HCT116 (cell line): ENCODE data around the gene TMOD1.
"Not testable (repeated sequence)": the region's sequence is repeated elsewhere in the genome, so short reads cannot be mapped to it uniquely, and the experiment has no call there.

Experiments
- CEBPB ChIP-seq: IDR thresholded peaks from 2 replicates; pipeline ENCODE4 v1.6.1; 2012; ENCODE audit warnings: low read depth
- EZH2 ChIP-seq: fragments of 200-600 bp; sonication (generic); IDR thresholded peaks from 2 replicates; pipeline ENCODE4 v1.6.1; 2017; ENCODE audit warnings: antibody characterized with exemption, mixed run types
- EZH2phosphoT487 ChIP-seq: fragments of 200-600 bp; IDR thresholded peaks from 2 replicates; pipeline ENCODE4 v1.6.1; 2018; ENCODE audit warnings: antibody characterized with exemption, borderline replicate concordance
- POLR2A ChIP-seq: IDR thresholded peaks from 2 replicates; pipeline ENCODE4 v1.7.0; 2011; ENCODE audit warnings: borderline replicate concordance; ENCODE audit not compliant: insufficient read depth, insufficient read length; ENCODE audit errors: extremely low read depth
- POLR2AphosphoS5 ChIP-seq: IDR thresholded peaks from 2 replicates; pipeline ENCODE4 v1.6.1; 2011; ENCODE audit warnings: mild to moderate bottlenecking, low read depth, low read length, moderate library complexity
- RAD21 ChIP-seq: IDR thresholded peaks from 2 replicates; pipeline ENCODE4 v1.6.1; 2012; ENCODE audit warnings: low read depth, mild to moderate bottlenecking
- TF ChIP-seq, protein P1 (sequence below): IDR thresholded peaks from 2 replicates; pipeline ENCODE4 v1.6.1; 2012
- TF ChIP-seq, protein P2 (sequence below): IDR thresholded peaks from 2 replicates; pipeline ENCODE4 v1.6.1; 2012
- TF ChIP-seq, protein P3 (sequence below), 3 experiments: fragments of 200-600 bp in 1 of 3; sonication (generic) in 1 of 3; IDR thresholded peaks in 2 of 3; conservative IDR thresholded peaks in 1 of 3; 2 replicates each; pipeline ENCODE4 v1.5.1; 2012 to 2017; ENCODE audit warnings: low read depth in 2 of 3, low read length in 2 of 3, antibody characterized with exemption in 1 of 3, borderline replicate concordance in 1 of 3, control low read depth in 1 of 3, mild to moderate bottlenecking in 1 of 3, mixed read lengths in 1 of 3, mixed run types in 1 of 3, moderate library complexity in 1 of 3; ENCODE audit not compliant: insufficient read depth in 1 of 3

DNA sequence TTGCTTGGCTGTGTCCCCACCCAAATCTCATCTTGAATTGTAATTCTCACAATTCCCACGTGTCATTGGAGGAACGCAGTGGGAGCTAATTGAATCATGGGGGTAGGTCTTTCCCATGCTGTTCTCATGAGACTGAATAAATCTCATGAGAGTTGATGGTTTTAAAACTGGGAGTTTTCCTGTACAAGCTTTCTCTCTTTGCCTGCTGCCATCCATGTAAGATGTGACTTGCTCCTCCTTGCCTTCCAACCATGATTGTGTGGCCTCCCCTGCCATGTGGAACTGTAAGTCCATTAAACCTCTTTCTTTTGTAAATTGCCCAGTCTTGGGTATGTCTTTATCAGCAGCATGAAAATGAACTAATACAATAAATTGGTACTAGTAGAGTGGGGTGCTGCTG, 118.6 kb downstream of the TMOD1 start:
- not testable (repeated sequence) for TF ChIP-seq POLR2AphosphoS5, RAD21, EZH2, EZH2phosphoT487, POLR2A, CEBPB
- TF ChIP-seq, protein P1, sequence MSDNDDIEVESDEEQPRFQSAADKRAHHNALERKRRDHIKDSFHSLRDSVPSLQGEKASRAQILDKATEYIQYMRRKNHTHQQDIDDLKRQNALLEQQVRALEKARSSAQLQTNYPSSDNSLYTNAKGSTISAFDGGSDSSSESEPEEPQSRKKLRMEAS: not testable (repeated sequence)
- TF ChIP-seq, protein P2, sequence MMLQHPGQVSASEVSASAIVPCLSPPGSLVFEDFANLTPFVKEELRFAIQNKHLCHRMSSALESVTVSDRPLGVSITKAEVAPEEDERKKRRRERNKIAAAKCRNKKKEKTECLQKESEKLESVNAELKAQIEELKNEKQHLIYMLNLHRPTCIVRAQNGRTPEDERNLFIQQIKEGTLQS: not testable (repeated sequence)
- TF ChIP-seq, protein P3, sequence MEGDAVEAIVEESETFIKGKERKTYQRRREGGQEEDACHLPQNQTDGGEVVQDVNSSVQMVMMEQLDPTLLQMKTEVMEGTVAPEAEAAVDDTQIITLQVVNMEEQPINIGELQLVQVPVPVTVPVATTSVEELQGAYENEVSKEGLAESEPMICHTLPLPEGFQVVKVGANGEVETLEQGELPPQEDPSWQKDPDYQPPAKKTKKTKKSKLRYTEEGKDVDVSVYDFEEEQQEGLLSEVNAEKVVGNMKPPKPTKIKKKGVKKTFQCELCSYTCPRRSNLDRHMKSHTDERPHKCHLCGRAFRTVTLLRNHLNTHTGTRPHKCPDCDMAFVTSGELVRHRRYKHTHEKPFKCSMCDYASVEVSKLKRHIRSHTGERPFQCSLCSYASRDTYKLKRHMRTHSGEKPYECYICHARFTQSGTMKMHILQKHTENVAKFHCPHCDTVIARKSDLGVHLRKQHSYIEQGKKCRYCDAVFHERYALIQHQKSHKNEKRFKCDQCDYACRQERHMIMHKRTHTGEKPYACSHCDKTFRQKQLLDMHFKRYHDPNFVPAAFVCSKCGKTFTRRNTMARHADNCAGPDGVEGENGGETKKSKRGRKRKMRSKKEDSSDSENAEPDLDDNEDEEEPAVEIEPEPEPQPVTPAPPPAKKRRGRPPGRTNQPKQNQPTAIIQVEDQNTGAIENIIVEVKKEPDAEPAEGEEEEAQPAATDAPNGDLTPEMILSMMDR (IDR thresholded peaks at IDR 0.05 in 2 of 3, conservative IDR thresholded peaks at IDR 0.05 in 1 of 3; ENCODE audit: borderline replicate concordance in 1 of 3, insufficient read depth in 1 of 3, low read depth in 2 of 3, low read length in 2 of 3): not testable (repeated sequence)
